Subcutaneous abdominal adipose tissue (tissue), 5 donors: ENCODE data around the gene IQGAP1.
"Not testable (repeated sequence)": the region's sequence is repeated elsewhere in the genome, so short reads cannot be mapped to it uniquely, and the experiment has no call there.

ENCODE experiments used
- H3K27ac ChIP-seq: one replicate; pipeline ENCODE4 v1.7.0; 2013; ENCODE audit warnings: low read depth, mild to moderate bottlenecking, inconsistent platforms, low read length, moderate library complexity
- H3K27me3 ChIP-seq, 5 donors: one replicate each; pipeline ENCODE4 v1.7.0; 2013; ENCODE audit warnings: low read length in 5 of 5, inconsistent platforms in 1 of 5; ENCODE audit not compliant: control insufficient read depth in 5 of 5, insufficient read depth in 4 of 5
- H3K36me3 ChIP-seq, 5 donors: one replicate each; pipeline ENCODE4 v1.7.0; 2013; ENCODE audit warnings: low read length in 5 of 5; ENCODE audit not compliant: control insufficient read depth in 5 of 5, insufficient read depth in 5 of 5
- H3K4me1 ChIP-seq, 5 donors: one replicate each; pipeline ENCODE4 v1.7.0; 2013; ENCODE audit warnings: low read length in 5 of 5, mild to moderate bottlenecking in 3 of 5, moderate library complexity in 1 of 5; ENCODE audit not compliant: control insufficient read depth in 5 of 5, insufficient read depth in 5 of 5
- H3K4me3 ChIP-seq, 5 donors: one replicate each; pipeline ENCODE4 v1.7.0; 2013; ENCODE audit warnings: low read length in 5 of 5, low read depth in 1 of 5
- H3K9ac ChIP-seq, 5 donors: one replicate each; pipeline ENCODE4 v1.7.0; 2013; ENCODE audit warnings: low read length in 5 of 5, mild to moderate bottlenecking in 4 of 5, moderate library complexity in 3 of 5
- H3K9me3 ChIP-seq, 5 donors: one replicate each; pipeline ENCODE4 v1.7.0; 2013; ENCODE audit warnings: low read length in 5 of 5; ENCODE audit not compliant: control insufficient read depth in 5 of 5
- donor health status: healthy.
- donor health status: healthy.
- donor health status: healthy.
- donor health status: healthy.
- donor health status: healthy.

IQGAP1 gene

GRCh38 chr15:90407871-90408317 lies 19.9 kb downstream of the IQGAP1 start:
- no peak overlapping the region for H3K4me3 ChIP-seq
- no peaks in the 10 kb centered on the region for H3K9me3 ChIP-seq
- H3K4me1 ChIP-seq: peaks cover 2 to 62% (median 58%) of the 10 kb centered on the region in 5 donors
- peak overlapping the region; percentile 8 to 57 (median 39) for H3K9ac ChIP-seq
- H3K27ac ChIP-seq: peak overlapping the region; percentile 91
- H3K36me3 ChIP-seq: no peaks in the 10 kb centered on the region
- H3K27me3 ChIP-seq: no peaks in the 10 kb centered on the region

DNA sequence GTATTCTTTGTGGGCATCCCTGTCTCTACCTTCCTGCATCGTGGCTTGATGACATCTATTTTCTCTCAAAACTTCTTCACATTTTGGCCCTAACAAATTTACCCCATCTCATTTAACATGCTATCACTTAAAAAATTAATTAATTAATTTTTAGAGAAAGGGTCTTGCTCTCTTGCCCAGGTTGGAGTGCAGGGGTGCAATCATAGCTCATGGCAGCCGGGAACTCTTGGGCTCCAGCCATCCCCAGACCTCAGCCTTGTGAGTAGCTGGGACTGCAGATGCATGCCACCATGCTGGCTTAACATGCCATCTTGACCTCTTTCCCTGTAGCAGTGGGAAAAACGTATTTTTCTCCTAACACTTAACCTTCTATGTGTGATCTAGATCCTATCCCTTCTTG lies 20.6 kb downstream of the IQGAP1 start:
- Histone ChIP-seq H3K9ac (no peak overlapping the region), H3K4me1 (peaks cover 2 to 63% (median 62%) of the 10 kb centered on the region in 5 donors), H3K9me3 (no peaks in the 10 kb centered on the region), H3K36me3 (no peaks in the 10 kb centered on the region), H3K27me3 (no peaks in the 10 kb centered on the region), H3K27ac (peak overlapping the region; percentile 91), H3K4me3 (no peak overlapping the region)

- not testable (repeated sequence) for H3K9ac ChIP-seq, H3K27me3 ChIP-seq, H3K4me3 ChIP-seq, H3K9me3 ChIP-seq, H3K36me3 ChIP-seq, H3K27ac ChIP-seq
- H3K4me1 ChIP-seq: peaks cover 2 to 66% (median 63%) of the 10 kb centered on the region in 5 donors
Measured at GRCh38 chr15:90409587-90409986, 21.5 kb downstream of the IQGAP1 start.

- not testable (repeated sequence) for H3K9me3 ChIP-seq, H3K9ac ChIP-seq, H3K36me3 ChIP-seq, H3K4me3 ChIP-seq, H3K27me3 ChIP-seq, H3K27ac ChIP-seq
- H3K4me1 ChIP-seq: peaks cover 2 to 66% (median 62%) of the 10 kb centered on the region in 5 donors
Measured at GRCh38 chr15:90410316-90410715, 22.3 kb downstream of the IQGAP1 start.

DNA sequence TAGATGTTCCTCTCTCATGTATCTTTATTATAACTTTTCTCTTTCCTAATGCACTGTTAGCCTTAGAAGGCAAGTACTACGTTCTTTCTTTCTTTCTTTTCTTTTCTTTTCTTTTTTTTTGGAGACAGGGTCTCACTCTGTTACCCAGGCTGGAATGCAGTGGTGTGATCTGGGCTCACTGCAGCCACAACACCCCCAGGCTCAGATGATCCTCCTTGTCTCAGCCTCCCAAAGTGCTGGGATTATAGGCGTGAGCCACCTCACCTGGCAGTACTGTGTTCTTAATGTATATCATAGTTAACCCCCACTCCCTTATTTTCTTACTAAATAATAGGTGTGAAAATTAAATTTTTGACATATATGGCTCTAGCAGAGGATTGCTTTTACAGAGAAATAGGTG lies 23.1 kb downstream of the IQGAP1 start:
- no peaks in the 10 kb centered on the region for H3K9me3 ChIP-seq
- no peak overlapping the region for H3K4me3 ChIP-seq
- no peak overlapping the region for H3K27ac ChIP-seq
- no peak overlapping the region for H3K9ac ChIP-seq
- no peaks in the 10 kb centered on the region for H3K36me3 ChIP-seq
- peaks cover 2 to 65% (median 54%) of the 10 kb centered on the region in 5 donors for H3K4me1 ChIP-seq
- H3K27me3 ChIP-seq: no peaks in the 10 kb centered on the region

- no peaks in the 10 kb centered on the region for H3K27me3 ChIP-seq
- no peaks in the 10 kb centered on the region for H3K9me3 ChIP-seq
- H3K36me3 ChIP-seq: no peaks in the 10 kb centered on the region
- no peak overlapping the region for H3K9ac ChIP-seq
- peak overlapping the region in 3 of 5 donors; percentile 1 to 13 (median 2) for H3K4me3 ChIP-seq
- H3K4me1 ChIP-seq: peaks cover 2 to 51% (median 44%) of the 10 kb centered on the region in 5 donors
- H3K27ac ChIP-seq: peak overlapping the region; percentile 42
Measured at GRCh38 chr15:90412356-90413194, 24.5 kb downstream of the IQGAP1 start.

GRCh38 chr15:90413411-90414379 lies 25.7 kb downstream of the IQGAP1 start:
- no peaks in the 10 kb centered on the region for H3K36me3 ChIP-seq
- peak overlapping the region; percentile 47 for H3K27ac ChIP-seq
- peak overlapping the region in 1 of 5 donors; percentile 2 for H3K4me3 ChIP-seq
- no peak overlapping the region for H3K9ac ChIP-seq
- H3K27me3 ChIP-seq: no peaks in the 10 kb centered on the region
- peaks cover 0 to 44% (median 37%) of the 10 kb centered on the region in 5 donors for H3K4me1 ChIP-seq
- no peaks in the 10 kb centered on the region for H3K9me3 ChIP-seq

- peak overlapping the region; percentile 47 for H3K27ac ChIP-seq
Measured at GRCh38 chr15:90414408-90415028, 26.5 kb downstream of the IQGAP1 start.

GRCh38 chr15:90416052-90416451 lies 28.0 kb downstream of the IQGAP1 start:
- H3K9me3 ChIP-seq, H3K9ac ChIP-seq, H3K27ac ChIP-seq, H3K27me3 ChIP-seq, H3K36me3 ChIP-seq, H3K4me3 ChIP-seq: not testable (repeated sequence)
- H3K4me1 ChIP-seq: peaks cover 0 to 56% (median 53%) of the 10 kb centered on the region in 5 donors

More at GRCh38 chr15:90414408-90415028, 26.5 kb downstream of the IQGAP1 start:
- no peak overlapping the region for H3K4me3 ChIP-seq
- peaks cover 0 to 46% (median 42%) of the 10 kb centered on the region in 5 donors for H3K4me1 ChIP-seq
- no peaks in the 10 kb centered on the region for H3K36me3 ChIP-seq
- no peak overlapping the region for H3K9ac ChIP-seq
- no peaks in the 10 kb centered on the region for H3K27me3 ChIP-seq
- no peaks in the 10 kb centered on the region for H3K9me3 ChIP-seq
